ENCODE data around the gene PLOD3.
A peak's percentile ranks its signal among the peaks of the same experiment; 100 is the strongest.
"Not testable (repeated sequence)": the region's sequence is repeated elsewhere in the genome, so short reads cannot be mapped to it uniquely, and the experiment has no call there.

PLOD3 gene

GRCh38 chr7:101217388-101218235 lies at the start of gene PLOD3, which contains the start of gene ZNHIT1:
Gene PLOD3 (minus strand): TSS chr7:101217581. CDS start chr7:101217274, 307 bp downstream.
Gene ZNHIT1 (plus strand): TSS chr7:101218165. CDS start chr7:101218196, 31 bp downstream.
- H3K9me3 ChIP-seq (ENCODE audit: control insufficient read depth, insufficient read depth, low read length), result no peaks in the 10 kb centered on the region
- H3K36me3 ChIP-seq (ENCODE audit: insufficient read depth, low read length), result no peaks in the 10 kb centered on the region; the same call in 1 of the 2 replicates
- H3K9ac ChIP-seq (ENCODE audit: low read depth, low read length), result peak within 1 kb of the TSS; percentile 80
- 0 out of 2 replicates have a peak, but pooled peaks cover 4% of the 10 kb centered on the region for H3K4me1 ChIP-seq (ENCODE audit: insufficient read depth, low read length)

GRCh38 chr7:101265622-101266516 lies 48.5 kb upstream of the PLOD3 start:
- no peak overlapping the region for H3K9ac ChIP-seq (ENCODE audit: low read depth, low read length)
- H3K36me3 ChIP-seq (ENCODE audit: insufficient read depth, low read length), result no peaks in the 10 kb centered on the region
- H3K4me1 ChIP-seq (ENCODE audit: insufficient read depth, low read length), result no peaks in the 10 kb centered on the region
- no peaks in the 10 kb centered on the region for H3K9me3 ChIP-seq (ENCODE audit: control insufficient read depth, insufficient read depth, low read length)

GRCh38 chr7:101264102-101264706 lies 46.8 kb upstream of the PLOD3 start:
- H3K9me3 ChIP-seq (ENCODE audit: control insufficient read depth, insufficient read depth, low read length); H3K36me3 ChIP-seq (ENCODE audit: insufficient read depth, low read length); H3K9ac ChIP-seq (ENCODE audit: low read depth, low read length); H3K4me1 ChIP-seq (ENCODE audit: insufficient read depth, low read length): not testable (repeated sequence)

- H3K9me3 ChIP-seq (ENCODE audit: control insufficient read depth, insufficient read depth, low read length), result no peaks in the 10 kb centered on the region
- H3K36me3 ChIP-seq (ENCODE audit: insufficient read depth, low read length), result no peaks in the 10 kb centered on the region
- H3K9ac ChIP-seq (ENCODE audit: low read depth, low read length), result no peak overlapping the region
- no peaks in the 10 kb centered on the region for H3K4me1 ChIP-seq (ENCODE audit: insufficient read depth, low read length)
Measured at GRCh38 chr7:101258243-101258731, 40.9 kb upstream of the PLOD3 start.

GRCh38 chr7:101255796-101256195 lies 38.4 kb upstream of the PLOD3 start:
- H3K9me3 ChIP-seq (ENCODE audit: control insufficient read depth, insufficient read depth, low read length), result no peaks in the 10 kb centered on the region
- H3K4me1 ChIP-seq (ENCODE audit: insufficient read depth, low read length), result no peaks in the 10 kb centered on the region
- no peak overlapping the region for H3K9ac ChIP-seq (ENCODE audit: low read depth, low read length)
- no peaks in the 10 kb centered on the region for H3K36me3 ChIP-seq (ENCODE audit: insufficient read depth, low read length)

- H3K4me1 ChIP-seq (ENCODE audit: insufficient read depth, low read length); H3K9me3 ChIP-seq (ENCODE audit: control insufficient read depth, insufficient read depth, low read length); H3K36me3 ChIP-seq (ENCODE audit: insufficient read depth, low read length): not testable (repeated sequence)
- H3K9ac ChIP-seq (ENCODE audit: low read depth, low read length), result peak overlapping the region; percentile 79; the same call in 1 of the 2 replicates
Measured at GRCh38 chr7:101253199-101253598, 35.8 kb upstream of the PLOD3 start.

GRCh38 chr7:101251871-101252659 lies 34.7 kb upstream of the PLOD3 start:
- H3K4me1 ChIP-seq (ENCODE audit: insufficient read depth, low read length), result no peaks in the 10 kb centered on the region
- H3K9ac ChIP-seq (ENCODE audit: low read depth, low read length), result peak overlapping the region; percentile 79
- H3K36me3 ChIP-seq (ENCODE audit: insufficient read depth, low read length), result no peaks in the 10 kb centered on the region
- H3K9me3 ChIP-seq (ENCODE audit: control insufficient read depth, insufficient read depth, low read length), result no peaks in the 10 kb centered on the region

GRCh38 chr7:101250324-101250723 lies 32.9 kb upstream of the PLOD3 start:
- no peak overlapping the region for H3K9ac ChIP-seq (ENCODE audit: low read depth, low read length)
- no peaks in the 10 kb centered on the region for H3K4me1 ChIP-seq (ENCODE audit: insufficient read depth, low read length)
- no peaks in the 10 kb centered on the region for H3K9me3 ChIP-seq (ENCODE audit: control insufficient read depth, insufficient read depth, low read length)
- H3K36me3 ChIP-seq (ENCODE audit: insufficient read depth, low read length), result no peaks in the 10 kb centered on the region

GRCh38 chr7:101248276-101248675 lies 30.9 kb upstream of the PLOD3 start:
- H3K4me1 ChIP-seq (ENCODE audit: insufficient read depth, low read length), result peaks cover 6% of the 10 kb centered on the region; the same call in 1 of the 2 replicates
- no peaks in the 10 kb centered on the region for H3K36me3 ChIP-seq (ENCODE audit: insufficient read depth, low read length)
- no peaks in the 10 kb centered on the region for H3K9me3 ChIP-seq (ENCODE audit: control insufficient read depth, insufficient read depth, low read length)
- H3K9ac ChIP-seq (ENCODE audit: low read depth, low read length), result no peak overlapping the region

GRCh38 chr7:101245147-101245668 lies 27.8 kb upstream of the PLOD3 start:
- Histone ChIP-seq H3K9me3 (ENCODE audit: control insufficient read depth, insufficient read depth, low read length) (no peaks in the 10 kb centered on the region), H3K4me1 (ENCODE audit: insufficient read depth, low read length) (peaks cover 6% of the 10 kb centered on the region; the same call in 1 of the 2 replicates), H3K9ac (ENCODE audit: low read depth, low read length) (peak overlapping the region; percentile 100), H3K36me3 (ENCODE audit: insufficient read depth, low read length) (peaks cover 3% of the 10 kb centered on the region; the same call in 1 of the 2 replicates)

- H3K9ac ChIP-seq (ENCODE audit: low read depth, low read length), result peak within 1 kb of the TSS; percentile 100
- peaks cover 3% of the 10 kb centered on the region; the same call in 1 of the 2 replicates for H3K36me3 ChIP-seq (ENCODE audit: insufficient read depth, low read length)
- H3K9me3 ChIP-seq (ENCODE audit: control insufficient read depth, insufficient read depth, low read length), result no peaks in the 10 kb centered on the region
- peaks cover 6% of the 10 kb centered on the region; the same call in 1 of the 2 replicates for H3K4me1 ChIP-seq (ENCODE audit: insufficient read depth, low read length)
Measured at GRCh38 chr7:101244375-101245146, 27.2 kb upstream of the PLOD3 start, which contains the start of gene FIS1. Gene FIS1 (minus strand): TSS chr7:101245081. CDS start chr7:101245004, 77 bp downstream.

GRCh38 chr7:101243646-101244374 lies 26.4 kb upstream of the PLOD3 start:
- Histone ChIP-seq H3K9ac (ENCODE audit: low read depth, low read length) (peak overlapping the region; percentile 100), H3K36me3 (ENCODE audit: insufficient read depth, low read length) (peaks cover 3% of the 10 kb centered on the region; the same call in 1 of the 2 replicates), H3K9me3 (ENCODE audit: control insufficient read depth, insufficient read depth, low read length) (no peaks in the 10 kb centered on the region), H3K4me1 (ENCODE audit: insufficient read depth, low read length) (peaks cover 14% of the 10 kb centered on the region; the same call in 1 of the 2 replicates)

All from ES-I3 (cell line).